Activated CD8-positive, alpha-beta memory T cell treated with anti-CD3 and anti-CD28 coated beads, Interleukin-2, amount 10 ng/mL, durations not matched to agents 7 days and 5 days (primary cell): ENCODE results near the gene MAP1B. TPM values are rescaled to one million over a fixed set of nuclear protein-coding genes. Genes with fewer than 3 reads are reported as not detected.

Experiments used
- ATAC-seq: fragments of 150-1000 bp; cut with Tn5 transposase; one replicate; pipeline ENCODE4 v1.10.0; 2021; ENCODE audit warnings: moderate library complexity
- CTCF ChIA-PET: fragments of 350-600 bp; sonication (Branson Sonifier 250); formaldehyde crosslinking; loops from one replicate; lab custom pipeline; 2021; ENCODE audit warnings: antibody characterized with exemption; lab: Charles Lee
- DNase-seq: peaks from one replicate; pipeline ENCODE4 v3.0.0-alpha.2; 2020
- H3K27ac Mint-ChIP-seq: one replicate; pipeline ENCODE4 v1.8.0; 2021; ENCODE audit warnings: mild to moderate bottlenecking, mixed read lengths
- H3K27me3 Mint-ChIP-seq: one replicate; pipeline ENCODE4 v1.8.0; 2021; ENCODE audit warnings: mixed read lengths
- H3K36me3 Mint-ChIP-seq: one replicate; pipeline ENCODE4 v1.8.0; 2021; ENCODE audit warnings: mild to moderate bottlenecking, mixed read lengths
- H3K4me1 Mint-ChIP-seq: one replicate; pipeline ENCODE4 v1.8.0; 2021; ENCODE audit warnings: mixed read lengths
- H3K4me3 Mint-ChIP-seq: one replicate; pipeline ENCODE4 v1.8.0; 2021; ENCODE audit warnings: mild to moderate bottlenecking, moderate library complexity, mixed read lengths
- H3K9me3 Mint-ChIP-seq: one replicate; pipeline ENCODE4 v1.8.0; 2022; ENCODE audit warnings: low read depth, mixed read lengths
- total RNA-seq, 2 experiments: library from RNA; stranded (reverse); gene quantifications; one replicate each; pipeline ENCODE4 v1.2.3, GENCODE V29; 2021

The MAP1B gene
- total RNA-seq, 2 experiments from 2014 or later: 0.03 to 0.54 TPM

- H3K27me3 Mint-ChIP-seq: peaks cover 62% of the 10 kb centered on the region
- no peak overlapping the region for H3K27ac Mint-ChIP-seq
- H3K36me3 Mint-ChIP-seq: no peaks in the 10 kb centered on the region
- H3K9me3 Mint-ChIP-seq: no peaks in the 10 kb centered on the region
- no peaks in the 10 kb centered on the region for H3K4me1 Mint-ChIP-seq
- no peak for DNase-seq
- no peak for ATAC-seq
- H3K4me3 Mint-ChIP-seq: no peak overlapping the region
- CTCF ChIA-PET: no interaction called here
Observed at GRCh38 chr5:72147569-72147968, 40.3 kb downstream of the MAP1B start.

GRCh38 chr5:72149742-72150141 lies 42.5 kb downstream of the MAP1B start:
- CTCF ChIA-PET: interaction anchor here (1.5 kb wide), 1 partner anchor 120 kb away, joined by 4 read pairs; no protein-coding TSS in a partner anchor
- no peak overlapping the region for H3K4me3 Mint-ChIP-seq
- peaks cover 55% of the 10 kb centered on the region for H3K27me3 Mint-ChIP-seq
- H3K36me3 Mint-ChIP-seq: no peaks in the 10 kb centered on the region
- DNase-seq (no peak), ATAC-seq (no peak)
- no peak overlapping the region for H3K27ac Mint-ChIP-seq
- H3K9me3 Mint-ChIP-seq: no peaks in the 10 kb centered on the region
- no peaks in the 10 kb centered on the region for H3K4me1 Mint-ChIP-seq

GRCh38 chr5:72151169-72151568 lies 43.9 kb downstream of the MAP1B start:
- Mint-ChIP-seq H3K9me3 (no peaks in the 10 kb centered on the region), H3K27ac (no peak overlapping the region), H3K4me1 (no peaks in the 10 kb centered on the region), H3K36me3 (no peaks in the 10 kb centered on the region), H3K27me3 (peaks cover 47% of the 10 kb centered on the region), H3K4me3 (no peak overlapping the region)
- CTCF ChIA-PET: no interaction called here
- no peak for DNase-seq
- no peak for ATAC-seq

- ATAC-seq (no peak), DNase-seq (no peak)
- no peaks in the 10 kb centered on the region for H3K36me3 Mint-ChIP-seq
- H3K27ac Mint-ChIP-seq: no peak overlapping the region
- H3K9me3 Mint-ChIP-seq: no peaks in the 10 kb centered on the region
- H3K27me3 Mint-ChIP-seq: peaks cover 49% of the 10 kb centered on the region
- H3K4me3 Mint-ChIP-seq: no peak overlapping the region
- no peaks in the 10 kb centered on the region for H3K4me1 Mint-ChIP-seq
- CTCF ChIA-PET: no interaction called here
Observed at GRCh38 chr5:72151646-72152045, 44.4 kb downstream of the MAP1B start.

- Mint-ChIP-seq H3K4me3 (no peak overlapping the region), H3K9me3 (no peaks in the 10 kb centered on the region), H3K36me3 (no peaks in the 10 kb centered on the region), H3K4me1 (no peaks in the 10 kb centered on the region), H3K27me3 (peaks cover 53% of the 10 kb centered on the region), H3K27ac (no peak overlapping the region)
- ATAC-seq: no peak
- no peak for DNase-seq
- CTCF ChIA-PET: no interaction called here
Observed at GRCh38 chr5:72152545-72152944, 45.3 kb downstream of the MAP1B start.

GRCh38 chr5:72153551-72153950 lies 46.3 kb downstream of the MAP1B start:
- Mint-ChIP-seq H3K36me3 (no peaks in the 10 kb centered on the region), H3K9me3 (no peaks in the 10 kb centered on the region), H3K27ac (no peak overlapping the region), H3K4me3 (no peak overlapping the region), H3K27me3 (peaks cover 52% of the 10 kb centered on the region), H3K4me1 (no peaks in the 10 kb centered on the region)
- ATAC-seq (no peak), DNase-seq (no peak)
- CTCF ChIA-PET: no interaction called here

GRCh38 chr5:72154076-72154756 lies 46.9 kb downstream of the MAP1B start:
- Mint-ChIP-seq H3K4me1 (no peaks in the 10 kb centered on the region), H3K4me3 (no peak overlapping the region), H3K27ac (no peak overlapping the region), H3K36me3 (no peaks in the 10 kb centered on the region), H3K27me3 (peaks cover 49% of the 10 kb centered on the region), H3K9me3 (no peaks in the 10 kb centered on the region)
- ATAC-seq (no peak), DNase-seq (no peak)
- CTCF ChIA-PET: no interaction called here

GRCh38 chr5:72156946-72157624 lies 49.8 kb downstream of the MAP1B start:
- H3K27me3 Mint-ChIP-seq: peaks cover 51% of the 10 kb centered on the region
- no peak overlapping the region for H3K27ac Mint-ChIP-seq
- no peaks in the 10 kb centered on the region for H3K4me1 Mint-ChIP-seq
- CTCF ChIA-PET: no interaction called here
- DNase-seq: no peak
- ATAC-seq: no peak
- no peaks in the 10 kb centered on the region for H3K9me3 Mint-ChIP-seq
- H3K4me3 Mint-ChIP-seq: no peak overlapping the region
- no peaks in the 10 kb centered on the region for H3K36me3 Mint-ChIP-seq

GRCh38 chr5:72157625-72157962 lies 50.3 kb downstream of the MAP1B start:
- DNase-seq: no peak
- no peak overlapping the region for H3K4me3 Mint-ChIP-seq
- H3K36me3 Mint-ChIP-seq: no peaks in the 10 kb centered on the region
- CTCF ChIA-PET: no interaction called here
- peaks cover 54% of the 10 kb centered on the region for H3K27me3 Mint-ChIP-seq
- no peaks in the 10 kb centered on the region for H3K4me1 Mint-ChIP-seq
- no peak overlapping the region for H3K27ac Mint-ChIP-seq
- ATAC-seq: no peak
- no peaks in the 10 kb centered on the region for H3K9me3 Mint-ChIP-seq

GRCh38 chr5:72159501-72159911 lies 52.2 kb downstream of the MAP1B start:
- H3K9me3 Mint-ChIP-seq: no peaks in the 10 kb centered on the region
- no peak for DNase-seq
- H3K4me3 Mint-ChIP-seq: no peak overlapping the region
- no peak for ATAC-seq
- CTCF ChIA-PET: no interaction called here
- H3K27ac Mint-ChIP-seq: no peak overlapping the region
- no peaks in the 10 kb centered on the region for H3K4me1 Mint-ChIP-seq
- H3K36me3 Mint-ChIP-seq: no peaks in the 10 kb centered on the region
- peaks cover 54% of the 10 kb centered on the region for H3K27me3 Mint-ChIP-seq

GRCh38 chr5:72160329-72160728 lies 53.1 kb downstream of the MAP1B start:
- no peak for DNase-seq
- Mint-ChIP-seq H3K4me1 (no peaks in the 10 kb centered on the region), H3K27ac (no peak overlapping the region), H3K27me3 (peaks cover 56% of the 10 kb centered on the region), H3K4me3 (no peak overlapping the region), H3K9me3 (no peaks in the 10 kb centered on the region), H3K36me3 (no peaks in the 10 kb centered on the region)
- no peak for ATAC-seq
- CTCF ChIA-PET: no interaction called here

- H3K27ac Mint-ChIP-seq: no peak overlapping the region
- no peaks in the 10 kb centered on the region for H3K4me1 Mint-ChIP-seq
- no peak for DNase-seq
- peaks cover 59% of the 10 kb centered on the region for H3K27me3 Mint-ChIP-seq
- no peak overlapping the region for H3K4me3 Mint-ChIP-seq
- CTCF ChIA-PET: no interaction called here
- no peaks in the 10 kb centered on the region for H3K9me3 Mint-ChIP-seq
- ATAC-seq: no peak
- no peaks in the 10 kb centered on the region for H3K36me3 Mint-ChIP-seq
Observed at GRCh38 chr5:72160959-72161358, 53.7 kb downstream of the MAP1B start.

- H3K4me1 Mint-ChIP-seq: no peaks in the 10 kb centered on the region
- ATAC-seq (no peak), DNase-seq (no peak)
- no peak overlapping the region for H3K4me3 Mint-ChIP-seq
- H3K36me3 Mint-ChIP-seq: no peaks in the 10 kb centered on the region
- CTCF ChIA-PET: interaction anchor here (0.7 kb wide), 1 partner anchor 18 kb away, joined by 3 read pairs; no protein-coding TSS in a partner anchor
- no peaks in the 10 kb centered on the region for H3K9me3 Mint-ChIP-seq
- no peak overlapping the region for H3K27ac Mint-ChIP-seq
- H3K27me3 Mint-ChIP-seq: peaks cover 59% of the 10 kb centered on the region
Observed at GRCh38 chr5:72161951-72162350, 54.7 kb downstream of the MAP1B start.

GRCh38 chr5:72163349-72163983 lies 56.2 kb downstream of the MAP1B start:
- no peaks in the 10 kb centered on the region for H3K4me1 Mint-ChIP-seq
- peaks cover 62% of the 10 kb centered on the region for H3K27me3 Mint-ChIP-seq
- no peak overlapping the region for H3K4me3 Mint-ChIP-seq

More at GRCh38 chr5:72163349-72163983, 56.2 kb downstream of the MAP1B start:
- H3K36me3 Mint-ChIP-seq: no peaks in the 10 kb centered on the region
- no peak for ATAC-seq
- H3K9me3 Mint-ChIP-seq: no peaks in the 10 kb centered on the region
- H3K27ac Mint-ChIP-seq: no peak overlapping the region
- no peak for DNase-seq
- CTCF ChIA-PET: interaction anchor here (1.6 kb wide), 1 partner anchor 145 kb away, joined by 4 read pairs; no protein-coding TSS in a partner anchor
